RKO (cell line): ENCODE data around the gene INTS6.
A peak's percentile ranks its signal among the peaks of the same experiment; 100 is the strongest.

Experiments used
- DNase-seq: peaks from one replicate; pipeline ENCODE4 v3.0.0-alpha.2; 2016; ENCODE audit warnings: low spot score

The INTS6 gene

GRCh38 chr13:51405176-51405575 lies 47.7 kb downstream of the INTS6 start:
- DNase-seq, result no peak

DNA sequence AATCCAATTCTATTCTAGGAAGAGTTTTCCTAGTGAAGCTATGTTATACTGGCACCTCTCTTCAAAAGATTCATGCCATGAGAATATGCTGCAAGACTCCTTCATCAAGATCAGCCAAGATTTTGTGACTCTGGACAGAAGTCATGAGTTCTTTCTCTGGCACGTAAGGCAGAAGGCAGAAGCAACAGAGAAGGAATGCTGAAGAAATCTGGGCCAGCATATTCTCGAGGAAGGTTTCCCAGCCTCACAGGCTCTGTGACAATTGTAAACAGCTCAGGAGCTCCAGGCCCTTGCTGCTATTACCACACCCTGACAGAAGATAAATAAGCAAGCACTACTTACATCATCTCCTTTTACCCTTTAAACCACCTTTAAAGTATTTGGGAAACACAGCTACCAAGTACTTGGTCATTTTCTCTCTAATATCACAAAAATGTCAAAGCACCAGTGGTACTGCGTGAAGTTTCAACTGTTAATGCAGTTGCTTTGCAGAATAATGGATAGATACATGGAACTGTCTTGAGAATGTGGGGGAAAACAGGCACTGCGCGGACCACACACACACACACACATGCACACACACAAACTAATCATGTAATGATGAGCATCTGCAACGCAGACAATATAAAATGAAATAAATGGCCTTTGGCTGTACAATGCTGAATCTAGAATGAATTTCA lies 55.4 kb downstream of the INTS6 start:
- DNase-seq, result no peak

- no peak for DNase-seq
These were observed 56.5 kb downstream of the INTS6 start for GRCh38 chr13:51396352-51396751.

DNA sequence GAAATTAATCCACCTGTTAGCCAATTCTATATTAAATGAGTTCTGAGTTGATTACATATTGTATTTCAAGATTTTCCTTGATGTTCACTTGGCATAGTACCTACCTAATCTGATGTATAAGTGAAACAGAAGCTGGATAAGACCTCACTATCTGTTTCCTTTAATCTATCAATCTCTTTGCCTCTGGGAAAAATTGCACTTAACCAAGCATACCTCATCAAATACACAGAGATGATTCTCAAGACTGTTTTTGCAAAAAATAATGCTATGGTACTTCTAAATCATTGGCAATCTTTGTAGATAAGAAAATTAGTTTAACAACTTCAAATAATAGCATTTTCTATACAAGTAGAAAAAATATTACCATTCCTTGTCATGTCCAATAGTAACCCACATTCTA lies 58.1 kb downstream of the INTS6 start:
- DNase-seq, result no peak

DNA sequence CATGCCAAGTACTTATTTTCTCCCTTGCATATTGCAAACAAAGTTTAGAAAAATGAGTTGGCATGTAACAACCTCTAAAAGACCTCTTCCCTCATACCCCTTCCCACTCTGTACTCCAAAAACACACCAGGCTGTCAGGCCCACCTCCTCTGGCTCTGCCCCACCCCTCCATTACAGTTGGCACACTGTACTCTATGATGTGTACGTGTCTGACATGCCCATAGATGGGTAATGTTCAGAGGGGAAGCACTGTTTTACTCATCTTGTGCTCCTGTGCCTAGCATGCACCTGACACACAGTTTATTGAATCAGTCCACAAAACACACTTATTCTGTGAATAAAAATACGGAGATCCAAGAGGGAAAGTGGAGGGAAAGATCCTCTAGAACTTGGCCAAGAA lies 67.7 kb downstream of the INTS6 start:
- no peak for DNase-seq

- DNase-seq, result peak; percentile 37
These were observed 72.6 kb downstream of the INTS6 start for GRCh38 chr13:51380269-51380668.

DNA sequence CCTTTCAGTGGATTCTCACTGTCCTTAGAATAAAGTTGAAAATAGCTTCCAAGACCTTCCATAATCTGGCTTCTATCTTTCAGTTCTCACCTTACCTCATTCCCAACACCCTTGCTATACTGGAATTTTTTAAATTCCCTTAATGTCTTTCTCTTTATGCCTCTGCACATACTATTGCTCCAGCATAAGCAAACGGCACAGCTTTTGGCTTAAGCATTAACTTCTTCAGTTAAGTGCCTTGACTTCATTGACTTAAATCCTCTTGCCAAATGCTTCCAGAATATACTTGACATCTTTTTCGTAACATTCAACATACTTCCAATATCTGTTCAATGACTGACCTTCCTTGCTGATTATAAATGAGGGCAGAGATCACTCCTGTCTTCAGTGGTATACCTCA lies 79.4 kb downstream of the INTS6 start:
- no peak for DNase-seq

DNA sequence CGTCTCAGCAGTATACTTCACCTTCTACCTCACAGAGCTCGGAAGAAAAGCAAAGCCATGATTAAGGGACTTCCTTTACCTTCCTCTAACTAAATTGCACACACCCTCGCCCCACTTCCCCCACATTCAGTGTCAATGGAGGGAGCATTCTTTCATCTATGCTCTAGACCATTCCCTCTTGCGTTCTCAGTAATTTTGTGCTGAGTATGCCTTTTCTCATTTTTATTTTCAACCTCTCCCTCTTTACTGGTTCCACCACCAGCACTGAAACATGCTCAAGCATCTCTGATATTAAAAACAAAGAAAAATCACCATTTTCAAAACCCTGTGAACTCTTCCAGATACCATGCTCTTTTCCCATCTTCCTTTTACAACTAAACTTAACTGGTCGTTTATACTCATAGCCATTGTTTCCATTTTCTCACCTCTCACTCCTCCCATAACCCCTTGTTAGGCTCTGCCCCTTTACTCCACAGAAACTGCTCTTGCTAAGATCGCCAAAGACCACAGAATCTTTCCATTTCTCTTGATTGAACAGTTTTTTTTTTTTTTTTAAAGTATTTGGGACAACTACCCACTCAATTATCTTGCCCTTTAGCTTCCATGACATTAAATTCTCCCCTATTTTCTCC lies 81.0 kb downstream of the INTS6 start:
- no peak for DNase-seq

DNA sequence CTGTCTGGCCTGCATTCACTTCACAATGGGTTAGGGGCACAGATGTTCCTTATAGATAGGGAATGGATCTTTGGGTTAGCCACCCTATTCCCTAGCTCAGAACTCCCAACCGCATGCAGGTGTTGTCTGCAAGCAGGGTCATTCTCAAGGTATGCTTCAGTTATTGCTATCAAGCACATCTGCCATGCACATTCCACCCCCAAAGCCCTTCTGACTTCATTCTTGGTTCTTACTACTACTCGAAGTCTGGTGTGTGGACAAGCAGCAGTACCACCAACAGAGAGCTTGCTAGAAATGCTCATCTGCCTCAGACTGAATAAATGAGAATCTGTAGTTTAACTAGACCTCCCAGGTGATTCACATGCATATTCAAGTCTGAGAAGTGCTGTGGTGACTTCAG lies 82.0 kb downstream of the INTS6 start:
- no peak for DNase-seq

DNA sequence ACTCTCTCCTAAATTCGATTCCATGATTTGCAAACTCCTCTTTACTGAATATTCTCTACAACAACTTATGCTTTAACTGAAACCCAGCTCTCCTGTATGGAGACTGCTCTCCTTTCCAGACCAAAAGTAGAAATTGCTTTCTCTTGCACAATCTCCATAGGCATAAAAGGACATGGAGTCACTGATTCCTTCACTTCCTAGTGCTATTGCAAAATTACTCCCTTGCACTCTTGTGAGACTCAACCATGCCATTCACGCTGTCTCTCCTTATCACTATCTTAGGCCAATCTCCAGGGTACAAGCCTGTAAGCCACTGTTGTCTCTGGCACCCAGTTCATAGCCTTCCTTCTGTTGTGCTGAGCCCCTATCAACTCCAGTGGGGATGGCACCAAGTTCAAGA lies 82.7 kb downstream of the INTS6 start:
- DNase-seq, result no peak

DNA sequence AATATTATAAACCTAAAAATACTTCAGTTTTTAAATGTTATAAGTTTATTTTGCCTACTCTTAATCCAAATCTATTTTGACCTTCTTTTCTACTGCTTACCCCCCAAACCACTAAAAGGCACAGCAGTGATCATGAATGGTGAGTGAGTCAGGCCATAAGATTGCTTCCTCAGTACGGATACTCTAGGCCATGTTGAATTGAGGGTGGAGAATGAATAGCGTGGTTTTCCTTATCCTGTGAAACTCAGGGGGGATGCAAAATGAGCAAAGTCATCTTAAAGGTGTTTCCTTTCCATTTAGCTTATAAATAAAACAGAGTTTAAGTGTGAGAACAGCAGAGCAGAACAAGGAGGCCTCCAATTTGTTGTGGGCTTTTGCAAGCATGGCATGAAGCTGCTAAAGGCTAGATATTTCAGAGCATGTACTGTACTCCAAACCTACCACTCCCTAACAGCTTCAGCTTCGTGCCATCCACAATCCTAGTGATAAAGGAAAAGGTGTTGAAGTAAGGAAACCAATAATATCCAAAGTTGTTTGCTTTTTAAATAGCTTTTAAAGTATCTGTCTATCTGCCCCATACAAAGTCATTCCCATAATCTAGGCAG lies 88.3 kb downstream of the INTS6 start:
- no peak for DNase-seq

- DNase-seq, result no peak
These were observed 89.2 kb downstream of the INTS6 start for GRCh38 chr13:51363625-51364024.

- DNase-seq, result no peak
These were observed 91.7 kb downstream of the INTS6 start for GRCh38 chr13:51361106-51361505.

GRCh38 chr13:51360489-51360888 lies 92.3 kb downstream of the INTS6 start:
- DNase-seq, result no peak

DNA sequence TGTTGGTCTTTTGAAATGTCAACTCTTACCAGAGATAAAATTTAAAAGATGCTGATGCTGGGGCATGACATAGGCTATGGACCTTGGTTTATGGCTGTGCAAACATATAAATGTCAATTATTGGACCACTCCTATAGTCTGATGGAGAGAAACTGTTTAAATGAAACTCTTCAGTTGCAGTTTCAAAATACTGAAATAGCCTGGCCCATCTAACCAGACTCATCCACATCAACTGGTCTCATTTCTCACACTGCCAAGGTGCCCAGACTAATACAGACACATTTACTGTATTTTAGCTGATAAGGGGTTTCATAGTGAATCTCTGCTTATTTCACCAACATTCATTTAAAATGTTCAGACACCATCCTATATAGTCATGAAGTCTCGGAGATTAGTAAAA lies 93.5 kb downstream of the INTS6 start:
- DNase-seq, result no peak

DNA sequence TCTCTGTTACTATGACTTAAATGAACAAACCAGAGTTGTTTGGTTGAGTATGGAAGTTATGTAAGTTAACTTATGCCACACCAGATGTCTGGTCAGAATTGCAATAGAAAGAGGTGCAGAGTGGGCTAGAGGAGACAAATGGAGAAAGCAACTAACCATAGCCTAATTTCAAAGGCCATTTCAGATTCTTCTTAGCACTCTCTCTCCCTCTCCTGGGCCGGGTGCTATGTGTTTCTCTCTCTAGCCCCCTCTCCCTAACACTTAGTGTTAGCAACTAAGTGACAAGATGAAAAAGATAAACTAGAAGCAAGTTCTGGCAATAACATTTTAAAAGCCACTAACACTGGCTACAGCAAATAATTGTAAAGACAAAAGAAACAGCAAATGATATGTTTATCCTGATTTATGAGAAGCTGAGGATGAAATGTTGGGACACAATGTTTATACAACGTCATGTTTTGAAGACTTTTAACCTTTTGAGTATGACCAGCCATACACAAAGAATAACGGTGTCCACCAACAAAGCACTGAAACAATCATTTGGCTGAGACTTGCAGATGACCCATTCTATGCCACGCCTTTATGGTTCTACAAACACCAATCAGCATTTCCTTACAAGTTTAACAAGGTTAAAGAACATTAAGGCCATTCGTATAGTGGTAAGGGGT lies 94.8 kb downstream of the INTS6 start:
- no peak for DNase-seq

DNA sequence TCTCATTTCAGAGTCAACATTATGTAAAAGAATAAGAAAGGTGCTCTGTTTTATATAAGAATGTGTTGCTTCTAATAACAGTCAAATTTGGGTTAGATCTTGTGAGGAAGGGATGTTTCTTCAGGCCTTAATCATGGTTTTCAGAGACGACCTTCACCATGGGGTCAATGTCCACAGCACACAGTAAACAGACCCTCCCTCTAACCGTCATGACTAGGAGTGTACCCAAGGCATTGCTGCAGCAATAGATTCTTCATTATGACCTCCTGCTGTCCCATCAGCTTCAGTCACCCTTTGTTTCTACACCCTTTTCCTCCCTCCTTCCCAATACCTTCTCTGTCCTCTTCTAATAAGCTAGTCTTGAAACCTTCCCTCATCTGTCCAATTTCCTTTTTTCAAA lies 97.6 kb downstream of the INTS6 start:
- DNase-seq, result no peak

DNA sequence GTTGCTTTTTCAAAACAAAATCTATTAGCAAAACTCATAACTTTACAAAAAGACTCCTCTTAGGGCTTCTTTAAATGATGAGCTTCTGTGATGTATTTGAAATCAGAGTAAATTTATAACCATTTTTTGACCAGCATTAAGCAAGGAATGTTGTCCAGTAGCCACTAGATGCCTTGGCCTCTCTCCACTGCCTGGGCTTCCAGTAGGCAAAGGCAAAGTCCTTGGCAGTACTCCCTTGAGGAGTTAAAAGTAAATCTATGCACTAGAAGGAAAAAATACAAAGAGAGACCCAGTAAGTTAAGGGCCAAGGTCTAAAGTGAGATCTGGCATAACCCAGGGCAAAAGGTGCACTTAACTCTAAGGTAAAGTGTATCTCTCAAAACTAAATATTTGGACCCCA lies 103.8 kb downstream of the INTS6 start:
- DNase-seq, result no peak

DNA sequence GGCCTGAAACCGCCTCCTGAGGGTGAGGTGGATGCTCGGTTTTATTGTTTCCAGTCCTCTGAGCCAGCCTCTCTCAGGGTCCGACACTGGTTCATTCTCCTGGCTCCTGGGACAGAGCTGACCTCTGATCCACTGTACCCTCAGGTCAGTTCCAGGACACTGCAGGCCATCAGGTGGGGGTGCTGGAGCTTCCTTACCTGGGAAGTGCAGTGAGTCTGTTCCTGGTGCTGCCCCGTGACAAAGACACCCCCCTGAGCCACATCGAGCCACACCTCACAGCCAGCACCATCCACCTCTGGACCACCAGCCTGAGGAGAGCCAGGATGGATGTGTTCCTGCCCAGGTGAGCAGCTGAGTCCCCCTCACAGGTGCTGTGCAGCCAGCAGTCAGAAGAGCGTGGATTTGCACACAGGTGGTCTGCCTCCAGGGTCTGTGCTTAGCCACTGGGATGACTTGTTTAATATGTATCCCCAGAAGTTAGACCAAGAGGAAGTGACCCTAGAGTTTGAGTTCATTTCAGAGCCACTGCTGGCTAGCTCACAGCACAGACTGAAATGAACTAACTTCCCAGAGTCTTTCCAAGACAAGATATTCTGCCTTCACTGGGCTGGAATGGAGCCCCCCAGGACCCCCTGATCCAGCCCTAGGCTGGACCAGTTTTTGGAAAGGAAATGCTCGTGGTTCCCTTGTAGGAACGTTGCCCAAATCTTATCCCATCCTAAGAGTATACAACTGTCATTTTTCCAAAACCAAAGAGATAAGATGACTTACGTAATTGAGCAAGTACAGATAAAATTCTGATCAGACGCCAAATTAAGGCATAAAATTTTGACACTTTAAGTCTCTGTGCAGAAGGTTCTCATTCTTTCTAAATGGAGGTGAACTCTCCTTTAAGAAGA lies 104.5 kb downstream of the INTS6 start:
- no peak for DNase-seq

GRCh38 chr13:51347099-51347498 lies 105.7 kb downstream of the INTS6 start:
- no peak for DNase-seq

DNA sequence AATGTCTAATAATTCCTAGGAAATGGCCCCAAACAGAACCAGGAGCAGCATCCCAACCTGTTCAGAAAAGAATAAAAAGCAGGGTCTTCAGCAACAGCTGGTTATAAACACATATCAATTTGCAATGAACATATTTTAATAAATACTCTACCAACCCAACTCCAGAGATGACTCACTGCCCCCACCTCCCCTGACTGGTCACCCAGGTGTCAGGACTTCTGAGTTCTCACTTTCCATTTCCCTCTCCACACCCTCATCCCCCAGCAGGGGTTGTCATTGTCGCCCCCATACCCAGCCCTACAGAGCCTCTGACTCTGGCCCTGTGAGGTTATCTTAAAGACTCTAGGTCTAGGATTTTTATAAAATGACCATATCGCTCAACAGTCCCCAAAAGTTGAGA lies 106.4 kb downstream of the INTS6 start:
- DNase-seq, result no peak

DNA sequence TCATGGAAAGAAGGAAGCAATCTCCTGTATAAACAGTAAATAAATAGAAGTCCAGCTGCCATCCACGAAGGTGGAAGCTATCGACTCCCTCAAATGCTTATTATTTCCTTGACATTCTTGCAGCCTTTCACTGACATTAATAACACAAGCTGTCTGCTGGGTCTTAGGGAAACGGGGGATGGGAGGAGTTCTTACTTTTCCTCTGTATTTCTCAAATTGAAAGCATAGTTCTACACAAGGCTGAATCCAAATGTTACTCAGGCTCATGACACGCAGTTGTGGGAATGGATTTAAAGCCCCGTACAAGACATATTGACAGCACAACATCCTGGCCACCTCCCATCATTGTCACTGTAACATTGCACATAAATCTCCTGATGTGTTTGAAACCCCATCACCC lies 109.4 kb downstream of the INTS6 start:
- no peak for DNase-seq
